Measurements from ENCODE around the gene HMGB1. TPM values are rescaled to one million over a fixed set of nuclear protein-coding genes. Genes with fewer than 3 reads are reported as not detected.

The HMGB1 gene
- total and polyA plus RNA-seq, 3 donors from 2014 or later: 256 to 298 (median 285) TPM

- H3K4me3 ChIP-seq: no peak overlapping the region
- intact Hi-C loops (cut with DNase I; ENCODE audit: low total_unique reads): no loop called here
- no peaks in the 10 kb centered on the region for H3K4me1 ChIP-seq
- DNase-seq: no peak
- H3K27me3 ChIP-seq: no peaks in the 10 kb centered on the region
- 83 to 93% methylated on average over 3 of the region's 3 CpGs for WGBS, 2 donors
- no peaks in the 10 kb centered on the region for H3K36me3 ChIP-seq (ENCODE audit: low read depth, missing control alignments)
- TF ChIP-seq CTCF (IDR thresholded peaks at IDR 0.05) (no peak), POLR2A (IDR thresholded peaks at IDR 0.05) (no peak)
- H3K9me3 ChIP-seq: no peaks in the 10 kb centered on the region
- no peak overlapping the region for H3K27ac ChIP-seq
Measured at GRCh38 chr13:30415430-30416030, 50.2 kb downstream of the HMGB1 start.

DNA sequence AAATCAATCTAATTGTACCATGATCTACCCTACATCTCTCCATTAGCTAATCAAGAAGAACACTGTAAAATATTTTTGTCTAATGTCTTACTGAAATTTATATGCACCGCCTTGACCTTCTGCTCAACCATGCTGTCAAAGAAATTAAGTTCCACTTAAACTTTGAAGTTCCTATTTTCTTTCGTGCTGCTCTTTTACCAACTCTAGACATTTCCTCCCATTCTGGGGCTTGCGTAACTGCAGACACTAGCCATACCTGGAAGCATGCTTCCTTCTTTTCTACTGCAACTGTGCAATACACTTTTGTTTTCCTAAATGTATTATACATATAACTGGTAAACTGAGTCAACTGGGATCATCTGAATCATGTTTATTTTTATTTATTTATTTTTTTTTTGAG lies 51.9 kb downstream of the HMGB1 start:
- no peak for DNase-seq
- Histone ChIP-seq H3K27ac (no peak overlapping the region), H3K4me1 (peaks cover 13% of the 10 kb centered on the region), H3K4me3 (no peak overlapping the region), H3K36me3 (ENCODE audit: low read depth, missing control alignments) (no peaks in the 10 kb centered on the region), H3K27me3 (no peaks in the 10 kb centered on the region), H3K9me3 (no peaks in the 10 kb centered on the region)
- intact Hi-C loops (cut with DNase I; ENCODE audit: low total_unique reads): no loop called here
- WGBS, 2 donors: 64 to 95% methylated on average over 2 to 3 of the region's 3 CpGs
- TF ChIP-seq POLR2A (IDR thresholded peaks at IDR 0.05) (no peak), CTCF (IDR thresholded peaks at IDR 0.05) (no peak)

DNA sequence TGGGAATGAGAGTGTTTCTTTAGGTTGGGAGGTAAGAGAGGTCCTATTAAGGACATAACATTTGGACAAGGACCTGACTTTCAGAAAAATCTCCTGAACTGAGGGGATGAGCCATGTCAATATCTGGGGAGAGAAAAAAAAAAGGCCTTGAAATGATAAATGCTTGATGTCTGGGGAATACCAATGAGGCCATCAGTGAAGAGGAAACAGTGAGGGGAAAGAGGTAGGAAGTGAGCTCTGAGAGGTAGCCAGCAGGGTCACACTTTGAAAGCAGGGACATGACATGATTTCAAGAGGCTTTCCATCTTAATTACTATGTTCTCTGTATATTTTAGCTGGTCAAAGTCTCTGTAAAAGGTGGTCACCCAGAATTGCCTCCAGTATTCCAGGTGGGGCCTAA lies 53.4 kb downstream of the HMGB1 start:
- no peaks in the 10 kb centered on the region for H3K27me3 ChIP-seq
- H3K27ac ChIP-seq: no peak overlapping the region
- DNase-seq: no peak
- intact Hi-C loops (cut with DNase I; ENCODE audit: low total_unique reads): no loop called here
- H3K4me3 ChIP-seq: no peak overlapping the region
- H3K9me3 ChIP-seq: no peaks in the 10 kb centered on the region
- H3K4me1 ChIP-seq: peaks cover 16% of the 10 kb centered on the region
- TF ChIP-seq POLR2A (IDR thresholded peaks at IDR 0.05) (no peak), CTCF (IDR thresholded peaks at IDR 0.05) (no peak)
- H3K36me3 ChIP-seq (ENCODE audit: low read depth, missing control alignments): no peaks in the 10 kb centered on the region

DNA sequence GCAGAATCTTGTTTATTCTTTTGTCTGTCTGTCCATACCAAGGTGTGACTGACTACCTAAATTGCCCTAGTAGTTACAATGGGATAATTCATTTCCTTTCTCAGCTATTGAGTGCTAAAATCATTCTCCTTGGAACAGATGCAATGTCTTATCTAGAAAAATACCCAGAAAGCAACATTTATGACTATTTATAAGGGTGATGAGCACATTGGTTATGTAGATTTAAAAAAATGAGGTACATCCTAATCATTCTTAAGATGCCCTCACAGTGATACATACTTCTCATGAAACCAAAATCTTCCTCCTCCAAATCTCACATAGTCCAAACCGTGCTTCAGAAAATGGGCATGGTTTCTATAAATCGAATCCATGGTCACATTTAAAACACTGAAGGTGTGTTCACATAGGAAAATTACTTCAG lies 55.0 kb downstream of the HMGB1 start:
- intact Hi-C loops (cut with DNase I; ENCODE audit: low total_unique reads): no loop called here
- DNase-seq: no peak
- no peak overlapping the region for H3K4me3 ChIP-seq
- no peaks in the 10 kb centered on the region for H3K9me3 ChIP-seq
- TF ChIP-seq POLR2A (IDR thresholded peaks at IDR 0.05) (no peak), CTCF (IDR thresholded peaks at IDR 0.05) (no peak)
- no peak overlapping the region for H3K27ac ChIP-seq
- peaks cover 16% of the 10 kb centered on the region for H3K4me1 ChIP-seq
- 93 to 96% methylated on average over 2 of the region's 2 CpGs for WGBS, 2 donors
- no peaks in the 10 kb centered on the region for H3K36me3 ChIP-seq (ENCODE audit: low read depth, missing control alignments)
- H3K27me3 ChIP-seq: no peaks in the 10 kb centered on the region

Data from testis (tissue), 3 donors.